Spleen (tissue), 7 donors: ENCODE results near the gene ZFP62.

Experiments
- CTCF ChIP-seq, 11 experiments: fragments of 200-600 bp in 7 of 11; fragments of 450-650 bp in 4 of 11; sonication (generic) in 4 of 11; IDR thresholded peaks in 8 of 11; conservative IDR thresholded peaks in 3 of 11; 1 replicate in 7 of 11; 2 replicates in 4 of 11; pipeline versions ENCODE4 v1.4.0 to v1.8.0; 2016 to 2021; ENCODE audit warnings: antibody characterized with exemption in 11 of 11, inconsistent platforms in 4 of 11, mild to moderate bottlenecking in 1 of 11
- POLR2A ChIP-seq, 3 donors: fragments of 450-650 bp; IDR thresholded peaks; one replicate each; pipeline ENCODE4 v1.5.1; 2017; ENCODE audit warnings: antibody characterized with exemption in 3 of 3, mild to moderate bottlenecking in 1 of 3
- donor health status: DM: no; HTN: no; CAD: no; lungs with moderate emphysema.
- donor health status: DM: no; HTN: no; CAD: no.
- donor health status: DM: no; HTN: no; CAD: no.

- TF ChIP-seq POLR2A (IDR thresholded peaks at IDR 0.05), result no peak
- TF ChIP-seq CTCF (IDR thresholded peaks at IDR 0.05 in 8 of 11, conservative IDR thresholded peaks at IDR 0.05 in 3 of 11), result no peak
These were observed 47.7 kb downstream of the ZFP62 start for GRCh38 chr5:180813420-180813819.
